Sigmoid colon (tissue), 4 donors: ENCODE data around the gene ZC3HAV1.

Experiments used
- CTCF ChIP-seq, 4 experiments: fragments of 450-650 bp in 3 of 4; fragments of 200-600 bp in 1 of 4; IDR thresholded peaks; one replicate each; pipeline ENCODE4 v1.5.1; 2016 to 2019; ENCODE audit warnings: antibody characterized with exemption in 4 of 4, mild to moderate bottlenecking in 3 of 4, moderate library complexity in 2 of 4
- EP300 ChIP-seq, 4 donors: sonication (generic); formaldehyde crosslinking; IDR thresholded peaks; one replicate each; pipeline ENCODE4 v1.6.1; 2017; ENCODE audit warnings: antibody characterized with exemption in 4 of 4
- POLR2A ChIP-seq, 2 donors: fragments of 450-650 bp; IDR thresholded peaks; one replicate each; pipeline ENCODE4 v1.6.1; 2016; ENCODE audit warnings: antibody characterized with exemption in 2 of 2, mild to moderate bottlenecking in 2 of 2, moderate library complexity in 2 of 2
- POLR2AphosphoS5 ChIP-seq, 4 donors: sonication (generic); formaldehyde crosslinking; IDR thresholded peaks; one replicate each; pipeline ENCODE4 v1.6.1; 2017; ENCODE audit warnings: antibody characterized with exemption in 4 of 4

GRCh38 chr7:139018910-139019309, 90.6 kb downstream of the ZC3HAV1 start:
- no peak for TF ChIP-seq CTCF (IDR thresholded peaks at IDR 0.05)
- no peak for TF ChIP-seq EP300 (IDR thresholded peaks at IDR 0.05)
- no peak for TF ChIP-seq POLR2A (IDR thresholded peaks at IDR 0.05)
- TF ChIP-seq POLR2AphosphoS5 (IDR thresholded peaks at IDR 0.05), result no peak
